SH-SY5Y (cell line): ENCODE measurements around the gene SLC18A2.

Experiments
- GATA2 ChIP-seq: IDR thresholded peaks from 2 replicates; pipeline ENCODE4 v1.6.1; 2011; ENCODE audit warnings: mild to moderate bottlenecking, low read depth, low read length
- GATA3 ChIP-seq: IDR thresholded peaks from 2 replicates; pipeline ENCODE4 v1.6.1; 2011; ENCODE audit warnings: low read depth, mild to moderate bottlenecking, low read length, moderate library complexity

DNA sequence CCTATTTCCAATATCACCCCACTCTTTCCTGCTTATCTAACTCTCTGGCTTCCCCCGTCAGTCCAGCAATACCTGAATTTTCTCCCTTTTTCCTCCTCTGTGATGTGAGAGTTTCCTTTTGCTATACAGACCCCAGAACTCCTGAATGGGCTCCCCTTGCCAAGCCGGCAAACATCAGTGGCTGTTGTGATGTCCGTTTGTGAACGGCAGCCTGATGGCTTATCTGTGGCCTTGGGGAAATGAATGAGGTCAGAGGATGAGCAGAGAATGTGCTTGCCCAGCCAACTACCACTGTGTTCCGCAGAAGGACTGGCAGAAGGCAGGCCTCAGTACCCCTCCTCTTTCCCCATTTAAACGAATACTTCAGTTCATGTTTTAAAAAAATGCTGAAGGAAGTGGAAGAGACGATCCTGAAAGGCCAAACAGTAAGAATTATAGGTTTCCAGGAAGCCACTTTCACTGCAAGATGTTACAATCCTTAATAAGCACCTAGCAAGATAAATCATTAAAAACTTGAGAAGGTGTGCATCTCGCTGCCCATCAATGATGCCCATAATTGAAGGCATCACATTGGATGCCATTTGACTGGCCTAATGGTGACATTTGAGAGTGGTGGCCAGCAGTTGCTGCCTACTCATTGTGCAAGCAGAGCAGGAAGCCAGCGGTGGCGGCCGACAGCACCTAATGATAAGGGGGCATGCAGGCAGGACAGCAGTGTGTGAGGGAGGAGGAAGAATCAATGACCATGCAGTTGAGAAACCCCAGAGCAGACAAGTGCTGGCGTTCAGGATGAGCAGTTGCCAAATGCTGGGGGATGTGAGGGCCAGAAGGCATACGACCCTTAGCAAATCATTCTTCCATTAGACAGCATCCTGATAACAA lies 31.5 kb downstream of the SLC18A2 start:
- TF ChIP-seq GATA2 (peak; percentile 39), GATA3 (no peak)
